ENCODE results near the gene CELA2A. TPM values are rescaled to one million over a fixed set of nuclear protein-coding genes. Genes with fewer than 3 reads are reported as not detected.

Gene CELA2A
- total RNA-seq, 3 donors from 2014 or later, result 0.52 to 0.83 (median 0.53) TPM

Other genes with a start within 250 kb of the CELA2A start
- gene FHAD1, start 209.5 kb upstream of the CELA2A start, total RNA-seq, result under 1 TPM; 0.08 to 0.50 (median 0.20) TPM
- 10 to 100 TPM; 79.5 to 81.7 (median 80.0) TPM for gene EFHD2, start 46.8 kb upstream of the CELA2A start, total RNA-seq
- gene CTRC, start 18.3 kb upstream of the CELA2A start, total RNA-seq, result 1 to 10 TPM; 1.4 to 2.6 (median 1.5) TPM
- under 1 TPM in 1 of 3 donors, not detected in 2; 0.41 TPM for gene CELA2B, start 19.4 kb downstream of the CELA2A start, total RNA-seq
- 1 to 10 TPM; 4.8 to 6.3 (median 6.3) TPM for gene CASP9, start 67.5 kb downstream of the CELA2A start, total RNA-seq
- gene DNAJC16, start 70.1 kb downstream of the CELA2A start, total RNA-seq, result 10 to 100 TPM; 12.1 to 13.7 (median 13.2) TPM
- 10 to 100 TPM; 21.2 to 23.1 (median 22.8) TPM for gene AGMAT, start 128.3 kb downstream of the CELA2A start, total RNA-seq
- gene DDI2, start 160.7 kb downstream of the CELA2A start, total RNA-seq, result 10 to 100 TPM; 50.1 to 65.4 (median 58.2) TPM
- gene PLEKHM2, start 227.6 kb downstream of the CELA2A start, total RNA-seq, result 10 to 100 TPM; 58.1 to 67.5 (median 62.1) TPM